ENCODE measurements around the gene ETS1.

DNA sequence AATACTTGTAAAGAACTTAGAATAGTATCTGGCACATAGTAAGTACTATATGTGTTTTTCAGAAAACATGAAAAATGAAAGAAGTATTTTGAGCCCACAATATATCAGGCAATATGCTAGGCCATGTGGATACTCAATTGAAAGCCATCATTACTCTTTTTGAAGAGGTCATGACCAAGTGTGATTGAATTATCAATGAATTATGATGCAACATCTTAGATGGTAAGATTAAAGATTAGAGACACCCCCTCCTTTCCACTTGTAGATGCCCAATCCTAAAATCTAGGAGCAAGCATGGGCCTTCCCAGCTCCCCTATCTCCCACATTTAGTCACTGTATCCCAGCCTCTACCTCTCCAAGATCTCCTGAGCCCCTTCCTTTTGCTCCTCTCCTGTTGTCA lies 154.4 kb downstream of the ETS1 start:
- no peak for TF ChIP-seq POLR2AphosphoS5 (IDR thresholded peaks at IDR 0.05)
- TF ChIP-seq, protein P1, sequence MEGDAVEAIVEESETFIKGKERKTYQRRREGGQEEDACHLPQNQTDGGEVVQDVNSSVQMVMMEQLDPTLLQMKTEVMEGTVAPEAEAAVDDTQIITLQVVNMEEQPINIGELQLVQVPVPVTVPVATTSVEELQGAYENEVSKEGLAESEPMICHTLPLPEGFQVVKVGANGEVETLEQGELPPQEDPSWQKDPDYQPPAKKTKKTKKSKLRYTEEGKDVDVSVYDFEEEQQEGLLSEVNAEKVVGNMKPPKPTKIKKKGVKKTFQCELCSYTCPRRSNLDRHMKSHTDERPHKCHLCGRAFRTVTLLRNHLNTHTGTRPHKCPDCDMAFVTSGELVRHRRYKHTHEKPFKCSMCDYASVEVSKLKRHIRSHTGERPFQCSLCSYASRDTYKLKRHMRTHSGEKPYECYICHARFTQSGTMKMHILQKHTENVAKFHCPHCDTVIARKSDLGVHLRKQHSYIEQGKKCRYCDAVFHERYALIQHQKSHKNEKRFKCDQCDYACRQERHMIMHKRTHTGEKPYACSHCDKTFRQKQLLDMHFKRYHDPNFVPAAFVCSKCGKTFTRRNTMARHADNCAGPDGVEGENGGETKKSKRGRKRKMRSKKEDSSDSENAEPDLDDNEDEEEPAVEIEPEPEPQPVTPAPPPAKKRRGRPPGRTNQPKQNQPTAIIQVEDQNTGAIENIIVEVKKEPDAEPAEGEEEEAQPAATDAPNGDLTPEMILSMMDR (IDR thresholded peaks at IDR 0.05) = no peak
- TF ChIP-seq EP300 (IDR thresholded peaks at IDR 0.05) = no peak
- no peak for TF ChIP-seq POLR2A (IDR thresholded peaks at IDR 0.05; ENCODE audit: low read depth)
